WI38 (cell line): ENCODE results near the gene SOHLH2.

Experiments
- H3K4me3 ChIP-seq: 2 replicates; pipeline ENCODE4 v1.5.1; 2011; ENCODE audit warnings: low read depth, mild to moderate bottlenecking, control low read depth, low read length
- CTCF ChIP-seq: IDR thresholded peaks from 2 replicates; pipeline ENCODE4 v1.5.1; 2012; ENCODE audit warnings: low read depth, mild to moderate bottlenecking, control low read depth, low read length

Gene SOHLH2

GRCh38 chr13:36192166-36192565, 22.2 kb downstream of the SOHLH2 start:
- H3K4me3 ChIP-seq, result no peak overlapping the region
- TF ChIP-seq CTCF, result no peak

- no peak for TF ChIP-seq CTCF
- no peak overlapping the region for H3K4me3 ChIP-seq
Observed at GRCh38 chr13:36190771-36191170, 23.6 kb downstream of the SOHLH2 start.

GRCh38 chr13:36188441-36188840, 25.9 kb downstream of the SOHLH2 start:
- no peak for TF ChIP-seq CTCF

GRCh38 chr13:36183901-36184300, 30.5 kb downstream of the SOHLH2 start:
- H3K4me3 ChIP-seq, result no peak overlapping the region
- TF ChIP-seq CTCF, result no peak

More at GRCh38 chr13:36188441-36188840, 25.9 kb downstream of the SOHLH2 start:
- no peak overlapping the region for H3K4me3 ChIP-seq

GRCh38 chr13:36175621-36176020, 38.7 kb downstream of the SOHLH2 start:
- TF ChIP-seq CTCF, result no peak
- no peak overlapping the region for H3K4me3 ChIP-seq

GRCh38 chr13:36174923-36175322, 39.4 kb downstream of the SOHLH2 start:
- no peak for TF ChIP-seq CTCF
- no peak overlapping the region for H3K4me3 ChIP-seq

- TF ChIP-seq CTCF, result no peak
- no peak overlapping the region for H3K4me3 ChIP-seq
Observed at GRCh38 chr13:36173571-36174322, 40.6 kb downstream of the SOHLH2 start.
